ENCODE measurements around the gene NF2. TPM values are rescaled to one million over a fixed set of nuclear protein-coding genes. Genes with fewer than 3 reads are reported as not detected.

Gene NF2
- total RNA-seq, 2 donors from 2014 or later = 28.5 to 59.9 TPM

- Mint-ChIP-seq H3K4me1 (peaks cover 36% of the 10 kb centered on the region), H3K27me3 (no peaks in the 10 kb centered on the region), H3K27ac (peak overlapping the region; percentile 52), H3K4me3 (no peak overlapping the region), H3K36me3 (ENCODE audit: low read depth) (peaks cover 5% of the 10 kb centered on the region), H3K9me3 (no peaks in the 10 kb centered on the region)
- ATAC-seq (replicated peaks) = peak; percentile 76
Observed at GRCh38 chr22:29632672-29633071, 29.2 kb downstream of the NF2 start.

- Mint-ChIP-seq H3K27me3 (no peaks in the 10 kb centered on the region), H3K4me3 (peak overlapping the region; percentile 25), H3K36me3 (ENCODE audit: low read depth) (peaks cover 12% of the 10 kb centered on the region), H3K27ac (peak overlapping the region; percentile 35), H3K4me1 (peaks cover 30% of the 10 kb centered on the region), H3K9me3 (no peaks in the 10 kb centered on the region)
- peak; percentile 62 for ATAC-seq (replicated peaks)
Observed at GRCh38 chr22:29633514-29634312, 30.3 kb downstream of the NF2 start.

GRCh38 chr22:29634847-29635246 is 31.4 kb downstream of the NF2 start:
- no peaks in the 10 kb centered on the region for H3K9me3 Mint-ChIP-seq
- no peak for ATAC-seq (replicated peaks)
- peaks cover 20% of the 10 kb centered on the region for H3K36me3 Mint-ChIP-seq (ENCODE audit: low read depth)
- H3K4me1 Mint-ChIP-seq = peaks cover 26% of the 10 kb centered on the region
- H3K27me3 Mint-ChIP-seq = no peaks in the 10 kb centered on the region
- no peak overlapping the region for H3K4me3 Mint-ChIP-seq
- H3K27ac Mint-ChIP-seq = no peak overlapping the region

GRCh38 chr22:29635734-29636357 is 32.4 kb downstream of the NF2 start:
- Mint-ChIP-seq H3K36me3 (ENCODE audit: low read depth) (peaks cover 20% of the 10 kb centered on the region), H3K9me3 (no peaks in the 10 kb centered on the region), H3K4me3 (no peak overlapping the region), H3K4me1 (peaks cover 26% of the 10 kb centered on the region), H3K27me3 (no peaks in the 10 kb centered on the region), H3K27ac (no peak overlapping the region)
- ATAC-seq (replicated peaks) = peak; percentile 39

- Mint-ChIP-seq H3K4me3 (no peak overlapping the region), H3K4me1 (peaks cover 24% of the 10 kb centered on the region), H3K36me3 (ENCODE audit: low read depth) (peaks cover 28% of the 10 kb centered on the region), H3K27ac (no peak overlapping the region), H3K27me3 (no peaks in the 10 kb centered on the region), H3K9me3 (no peaks in the 10 kb centered on the region)
- no peak for ATAC-seq (replicated peaks)
Observed at GRCh38 chr22:29636751-29637150, 33.3 kb downstream of the NF2 start.

GRCh38 chr22:29637181-29637580 is 33.7 kb downstream of the NF2 start:
- H3K4me1 Mint-ChIP-seq = peaks cover 19% of the 10 kb centered on the region
- no peaks in the 10 kb centered on the region for H3K9me3 Mint-ChIP-seq
- no peak for ATAC-seq (replicated peaks)

GRCh38 chr22:29638678-29639077 is 35.2 kb downstream of the NF2 start:
- Mint-ChIP-seq H3K36me3 (ENCODE audit: low read depth) (peaks cover 45% of the 10 kb centered on the region), H3K27me3 (no peaks in the 10 kb centered on the region), H3K9me3 (no peaks in the 10 kb centered on the region), H3K4me3 (no peak overlapping the region), H3K27ac (peak overlapping the region; percentile 41), H3K4me1 (peaks cover 6% of the 10 kb centered on the region)
- no peak for ATAC-seq (replicated peaks)

More at GRCh38 chr22:29637181-29637580, 33.7 kb downstream of the NF2 start:
- Mint-ChIP-seq H3K27me3 (no peaks in the 10 kb centered on the region), H3K36me3 (ENCODE audit: low read depth) (peaks cover 33% of the 10 kb centered on the region), H3K27ac (no peak overlapping the region), H3K4me3 (no peak overlapping the region)

- peaks cover 45% of the 10 kb centered on the region for H3K36me3 Mint-ChIP-seq (ENCODE audit: low read depth)
- no peak for ATAC-seq (replicated peaks)
- no peak overlapping the region for H3K4me3 Mint-ChIP-seq
- H3K9me3 Mint-ChIP-seq = no peaks in the 10 kb centered on the region
- H3K4me1 Mint-ChIP-seq = peaks cover 4% of the 10 kb centered on the region
- no peaks in the 10 kb centered on the region for H3K27me3 Mint-ChIP-seq
- no peak overlapping the region for H3K27ac Mint-ChIP-seq
Observed at GRCh38 chr22:29639096-29639495, 35.7 kb downstream of the NF2 start.

- Mint-ChIP-seq H3K4me1 (no peaks in the 10 kb centered on the region), H3K36me3 (ENCODE audit: low read depth) (peaks cover 56% of the 10 kb centered on the region), H3K9me3 (no peaks in the 10 kb centered on the region), H3K27me3 (no peaks in the 10 kb centered on the region), H3K4me3 (peak overlapping the region; percentile 1), H3K27ac (peak overlapping the region; percentile 18)
- no peak for ATAC-seq (replicated peaks)
Observed at GRCh38 chr22:29641042-29641699, 37.7 kb downstream of the NF2 start.

GRCh38 chr22:29641700-29642330 is 38.4 kb downstream of the NF2 start:
- no peaks in the 10 kb centered on the region for H3K9me3 Mint-ChIP-seq
- peak; percentile 89 for ATAC-seq (replicated peaks)
- H3K27ac Mint-ChIP-seq = peak overlapping the region; percentile 18
- H3K36me3 Mint-ChIP-seq (ENCODE audit: low read depth) = peaks cover 57% of the 10 kb centered on the region
- no peaks in the 10 kb centered on the region for H3K4me1 Mint-ChIP-seq
- peak overlapping the region; percentile 1 for H3K4me3 Mint-ChIP-seq
- no peaks in the 10 kb centered on the region for H3K27me3 Mint-ChIP-seq

- H3K27me3 Mint-ChIP-seq = no peaks in the 10 kb centered on the region
- peaks cover 61% of the 10 kb centered on the region for H3K36me3 Mint-ChIP-seq (ENCODE audit: low read depth)
- peak; percentile 48 for ATAC-seq (replicated peaks)
- H3K27ac Mint-ChIP-seq = peak overlapping the region; percentile 18
- H3K4me3 Mint-ChIP-seq = peak overlapping the region; percentile 1
- H3K9me3 Mint-ChIP-seq = no peaks in the 10 kb centered on the region
- no peaks in the 10 kb centered on the region for H3K4me1 Mint-ChIP-seq
Observed at GRCh38 chr22:29642694-29643093, 39.3 kb downstream of the NF2 start.

- Mint-ChIP-seq H3K27me3 (no peaks in the 10 kb centered on the region), H3K4me3 (no peak overlapping the region), H3K36me3 (ENCODE audit: low read depth) (peaks cover 45% of the 10 kb centered on the region), H3K4me1 (no peaks in the 10 kb centered on the region), H3K9me3 (no peaks in the 10 kb centered on the region), H3K27ac (peak overlapping the region; percentile 6)
- ATAC-seq (replicated peaks) = no peak
Observed at GRCh38 chr22:29647954-29648737, 44.7 kb downstream of the NF2 start.

GRCh38 chr22:29650370-29650769 is 46.9 kb downstream of the NF2 start:
- no peaks in the 10 kb centered on the region for H3K9me3 Mint-ChIP-seq
- H3K4me3 Mint-ChIP-seq = no peak overlapping the region
- ATAC-seq (replicated peaks) = no peak
- H3K27me3 Mint-ChIP-seq = no peaks in the 10 kb centered on the region
- peak overlapping the region; percentile 24 for H3K27ac Mint-ChIP-seq
- no peaks in the 10 kb centered on the region for H3K4me1 Mint-ChIP-seq
- H3K36me3 Mint-ChIP-seq (ENCODE audit: low read depth) = peaks cover 37% of the 10 kb centered on the region

- Mint-ChIP-seq H3K27ac (no peak overlapping the region), H3K4me3 (no peak overlapping the region), H3K9me3 (no peaks in the 10 kb centered on the region), H3K27me3 (no peaks in the 10 kb centered on the region), H3K4me1 (no peaks in the 10 kb centered on the region), H3K36me3 (ENCODE audit: low read depth) (peaks cover 44% of the 10 kb centered on the region)
- no peak for ATAC-seq (replicated peaks)
Observed at GRCh38 chr22:29651652-29652051, 48.2 kb downstream of the NF2 start.
